ENCODE measurements around the gene UPK2.

UPK2 gene

DNA sequence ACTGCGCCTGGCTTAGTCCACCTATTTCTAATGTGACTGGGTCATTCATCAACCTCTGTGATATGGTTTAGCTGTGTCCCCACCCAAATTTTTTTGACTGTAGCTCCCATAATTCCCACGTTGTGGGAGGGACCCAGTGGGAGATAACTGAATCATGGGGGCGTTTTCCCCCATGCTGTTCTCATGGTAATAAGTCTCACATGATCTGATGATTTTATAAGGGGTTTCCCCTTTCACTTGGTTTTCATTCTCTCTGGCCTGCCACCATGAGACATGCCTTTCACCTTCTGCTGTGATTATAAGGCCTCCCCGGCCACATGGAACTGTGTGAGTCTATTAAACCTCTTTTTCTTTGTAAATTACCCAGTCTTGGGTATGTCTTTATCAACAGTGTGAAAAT lies 50.6 kb downstream of the UPK2 start:
- TF ChIP-seq ZFX (IDR thresholded peaks at IDR 0.05), result no peak
- no peak for TF ChIP-seq CTCF (conservative IDR thresholded peaks at IDR 0.05)
- H3K27ac ChIP-seq, result no peak overlapping the region

Measured in C4-2B (cell line).